GM21723 (cell line): ENCODE data around the gene MCTP1.
A peak's percentile ranks its signal among the peaks of the same experiment; 100 is the strongest.
"Not testable (repeated sequence)": the region's sequence is repeated elsewhere in the genome, so short reads cannot be mapped to it uniquely, and the experiment has no call there.

Source experiments
- ATAC-seq: cut with Tn5 transposase; IDR thresholded peaks from one replicate; pipeline ENCODE4 v1.9.1; 2021; ENCODE audit warnings: mild to moderate bottlenecking, moderate library complexity; ENCODE audit not compliant: unreplicated experiment

Gene MCTP1

DNA sequence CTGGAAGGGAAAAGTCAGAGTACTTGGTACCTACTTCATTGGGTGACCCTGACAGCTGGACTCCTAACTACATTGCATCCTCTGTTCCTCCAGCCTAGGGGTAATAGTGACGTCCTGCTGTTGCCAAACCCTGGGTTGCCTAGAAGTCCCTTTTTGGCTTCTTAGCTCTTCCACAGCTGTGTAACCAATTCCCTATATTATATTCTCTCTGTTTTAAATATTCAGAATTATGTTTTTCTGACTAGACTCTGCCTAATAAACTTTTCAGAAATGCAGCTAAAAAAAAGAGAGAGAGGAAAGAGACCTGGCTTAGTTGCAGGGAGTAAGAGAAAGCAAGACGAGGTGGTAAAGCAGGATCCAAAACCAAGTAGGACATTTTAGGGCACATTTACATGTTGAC, 28.4 kb downstream of the MCTP1 start:
- no peak for ATAC-seq

DNA sequence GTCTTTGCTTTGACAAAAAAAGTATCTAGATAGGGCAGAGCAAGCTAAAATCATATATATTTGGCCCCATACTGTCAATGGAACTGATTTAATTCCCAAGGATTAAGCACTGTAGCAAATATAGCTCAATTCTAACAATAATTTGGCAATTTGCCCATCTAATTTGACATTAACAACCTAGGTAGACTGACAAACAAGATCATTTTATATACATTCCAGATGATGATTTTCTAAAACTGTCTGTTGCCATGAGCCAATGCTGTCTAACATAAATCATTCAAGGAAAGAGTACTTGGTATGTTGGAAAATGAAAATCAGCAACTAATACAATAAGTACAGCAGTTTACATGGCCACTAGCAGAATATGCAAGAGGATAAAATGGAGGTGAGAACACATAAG, 32.1 kb downstream of the MCTP1 start:
- no peak for ATAC-seq

DNA sequence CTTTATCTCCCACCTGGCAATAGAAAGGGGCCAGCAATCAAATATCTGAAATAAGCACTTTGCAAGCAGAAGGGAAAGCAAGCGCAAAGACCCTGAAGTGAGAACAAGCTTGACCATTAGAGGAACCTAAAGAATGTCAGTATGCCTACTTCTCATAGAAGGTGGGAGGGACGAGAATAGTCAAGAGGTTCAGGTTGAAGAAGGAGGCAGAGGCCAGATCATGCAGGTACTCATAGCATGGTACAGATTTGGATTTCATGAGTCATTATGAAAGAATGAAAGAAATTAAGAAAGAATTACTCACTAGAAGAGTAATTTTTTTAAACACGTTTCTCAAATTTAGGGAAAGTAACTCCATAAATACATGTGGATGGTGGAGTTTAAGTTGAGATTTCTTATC, 33.7 kb downstream of the MCTP1 start:
- no peak for ATAC-seq

DNA sequence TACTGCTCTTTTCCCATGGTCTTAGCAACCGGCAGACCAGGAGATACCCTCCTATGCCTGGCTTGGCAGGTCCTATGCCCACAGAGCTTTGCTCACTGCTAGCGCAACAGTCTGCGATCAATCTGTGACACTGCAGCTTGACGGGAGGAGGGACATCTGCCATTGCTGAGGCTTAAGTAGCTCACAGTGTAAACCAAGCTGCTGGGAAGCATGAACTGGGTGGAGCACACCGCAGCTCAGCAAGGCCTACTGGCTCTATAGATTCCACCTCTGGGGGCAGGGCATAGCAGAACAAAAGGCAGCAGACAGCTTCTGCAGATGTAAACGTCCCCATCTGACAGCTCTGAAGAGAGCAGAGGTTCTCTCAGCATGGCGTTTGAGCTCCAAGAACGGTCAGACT, 40.4 kb downstream of the MCTP1 start:
- ATAC-seq = no peak

DNA sequence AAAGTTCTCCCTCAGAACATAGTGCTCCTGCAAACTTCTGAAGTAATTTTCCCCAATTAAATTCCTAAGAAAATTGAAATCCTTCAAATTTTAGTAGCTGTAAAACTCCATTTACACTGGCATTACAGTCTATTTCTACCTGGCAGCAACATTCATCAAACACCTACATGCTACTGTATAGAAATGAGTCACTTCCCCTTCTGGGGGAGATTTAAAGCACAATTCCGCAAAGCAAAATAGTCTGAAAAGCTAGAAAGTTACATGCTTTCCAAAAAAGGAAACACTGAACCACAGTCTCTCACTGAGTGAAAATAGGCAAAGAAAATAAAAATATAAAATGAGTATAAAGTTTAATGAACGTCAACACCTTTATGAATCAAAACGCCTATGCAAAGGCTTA, 43.3 kb downstream of the MCTP1 start:
- ATAC-seq = peak; percentile 98

DNA sequence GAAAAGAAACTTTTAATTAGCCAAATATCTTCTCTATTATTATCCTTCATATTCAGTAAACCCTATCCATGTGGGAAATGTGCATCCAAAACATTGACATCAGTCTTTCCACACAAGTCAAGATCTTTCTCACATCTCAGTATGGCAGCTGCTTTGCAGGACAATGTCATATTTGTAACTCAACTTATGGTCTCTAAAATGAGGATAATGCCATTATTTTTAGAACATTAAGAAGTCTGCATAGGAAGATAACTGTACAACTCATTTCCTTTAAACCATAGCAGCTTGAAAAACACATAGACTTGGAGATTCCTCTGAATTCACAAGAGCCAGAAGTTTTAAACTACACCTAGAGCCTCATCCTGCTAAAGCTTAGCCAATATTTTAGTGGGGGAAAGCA, 43.7 kb downstream of the MCTP1 start:
- no peak for ATAC-seq

DNA sequence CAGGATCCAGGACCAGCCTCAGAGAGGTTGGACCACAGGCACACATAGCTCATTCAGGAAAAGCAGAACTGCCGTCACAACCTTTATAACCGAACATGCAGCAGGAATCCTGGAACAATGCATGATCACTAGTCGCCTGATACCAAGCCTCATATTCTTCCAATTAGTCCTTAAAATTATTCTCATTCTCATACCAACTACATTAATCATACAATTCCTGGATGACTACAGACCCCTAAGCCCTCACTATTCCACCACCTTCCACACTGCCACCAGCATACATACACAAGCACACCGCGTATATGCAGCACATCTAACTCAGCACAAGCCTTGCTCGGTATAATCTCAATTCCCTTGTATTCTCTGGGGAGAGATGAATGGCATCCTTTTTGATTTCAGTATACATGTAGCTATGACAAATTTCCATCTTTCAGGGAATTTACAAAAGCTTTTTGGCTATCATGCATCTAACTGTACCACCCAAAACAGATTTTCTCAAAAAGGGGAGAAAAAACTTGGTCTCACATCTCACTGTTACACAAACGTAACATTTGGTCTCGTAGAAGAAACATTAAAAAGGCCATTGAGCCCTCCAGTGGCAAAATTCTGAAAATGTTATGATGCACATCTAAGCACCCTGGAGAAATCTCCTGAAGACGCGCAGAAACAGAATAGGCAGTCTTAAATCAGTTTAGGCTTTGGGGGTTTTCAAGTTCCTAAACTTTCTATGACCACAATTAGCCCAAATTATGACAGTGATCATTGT, 46.2 kb downstream of the MCTP1 start:
- ATAC-seq = no peak

DNA sequence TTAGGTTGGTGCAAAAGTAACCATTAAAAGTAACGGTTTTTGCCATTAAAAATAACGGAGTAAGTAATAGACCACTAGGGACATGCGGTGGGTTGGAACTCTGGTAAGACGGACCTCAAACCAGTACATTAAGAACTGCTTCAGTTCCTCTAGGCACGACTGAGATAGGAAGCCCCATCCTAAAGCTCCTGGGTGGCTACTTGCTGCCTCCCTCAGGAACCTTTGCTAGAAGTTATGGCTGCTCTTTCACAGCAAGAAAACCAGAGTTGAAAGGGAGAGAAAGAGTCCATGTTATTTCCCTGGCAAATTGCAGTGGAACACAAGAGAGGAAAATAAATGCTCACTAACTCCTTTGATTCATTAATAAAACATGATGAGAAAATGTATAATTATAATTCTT, 47.6 kb downstream of the MCTP1 start:
- ATAC-seq = no peak

DNA sequence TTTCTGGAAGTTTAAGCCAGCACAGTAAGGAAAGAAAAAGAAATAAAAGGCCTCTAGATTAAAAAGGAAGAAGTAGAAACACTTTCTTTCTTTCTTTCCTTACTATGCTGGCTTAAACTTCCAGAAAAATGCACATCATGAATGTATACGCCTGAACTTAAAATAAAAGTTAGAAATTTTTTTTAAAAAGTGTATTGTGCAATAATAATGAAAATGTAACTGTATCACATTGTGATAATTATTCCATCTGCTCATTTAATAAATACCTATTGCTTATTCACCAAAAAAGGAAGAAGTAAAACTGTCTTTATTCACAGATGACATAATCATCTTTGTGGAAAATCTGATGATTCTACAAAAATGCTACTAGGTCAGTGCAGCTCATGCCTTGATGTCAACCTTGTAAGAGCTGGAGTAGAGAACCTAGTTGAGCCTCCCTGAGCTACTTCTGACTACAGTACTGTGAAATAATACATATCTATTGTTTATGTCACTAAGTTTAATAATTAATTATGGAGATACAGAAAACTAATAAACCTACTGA, 49.4 kb downstream of the MCTP1 start:
- ATAC-seq = no peak

DNA sequence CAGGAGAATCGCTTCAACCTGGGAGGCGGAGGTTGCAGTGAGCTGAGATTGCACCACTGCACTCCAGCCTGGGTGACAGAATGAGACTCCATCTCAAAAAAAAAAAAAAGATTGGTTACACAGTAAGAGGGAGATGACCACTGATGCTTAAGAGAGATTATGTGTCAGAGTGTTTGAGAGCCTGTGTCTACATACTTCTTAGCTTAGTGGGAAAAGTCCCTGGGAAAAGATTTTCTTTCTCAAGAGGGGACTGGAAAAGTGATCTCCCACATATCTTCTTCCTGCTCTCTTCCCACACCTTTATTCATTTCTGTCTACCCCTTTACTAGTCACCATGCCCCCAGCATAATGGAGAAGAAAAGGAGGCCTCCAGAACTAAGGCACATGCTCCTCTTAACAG, 55.2 kb downstream of the MCTP1 start:
- ATAC-seq = no peak

DNA sequence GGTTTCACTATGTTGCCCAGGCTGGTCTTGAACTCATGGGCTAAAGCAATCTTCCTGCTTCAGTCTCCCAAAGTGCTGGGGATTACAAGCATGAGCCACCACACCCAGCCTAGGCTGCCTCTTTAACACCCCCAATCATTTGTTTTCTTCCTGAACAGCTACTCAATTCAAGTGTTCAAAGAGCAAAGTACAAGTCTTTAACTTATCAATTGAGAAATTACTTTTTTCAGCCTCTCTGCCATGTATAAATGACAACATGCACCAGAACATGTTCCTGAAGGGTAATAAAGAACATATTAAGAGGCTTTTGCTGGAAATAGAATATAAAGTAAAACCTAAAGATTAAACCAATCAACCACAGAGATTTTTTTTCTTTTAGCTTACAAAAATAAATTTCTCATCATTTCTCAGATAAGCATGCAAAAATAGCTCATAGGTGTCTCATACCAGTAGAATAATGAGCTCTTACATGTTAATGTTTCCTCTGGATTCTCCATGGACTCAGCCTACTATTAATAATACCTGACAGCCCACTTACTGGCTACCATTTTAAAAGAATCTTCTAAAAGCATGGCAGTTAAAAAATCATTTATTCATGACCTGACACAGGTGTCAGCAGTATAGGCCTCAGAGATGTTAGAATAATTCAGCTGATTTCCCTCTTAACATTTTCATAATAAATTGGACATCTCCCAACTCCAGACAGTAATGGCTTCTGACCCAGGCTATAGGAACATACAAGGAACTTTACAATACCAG, 60.0 kb downstream of the MCTP1 start:
- no peak for ATAC-seq

DNA sequence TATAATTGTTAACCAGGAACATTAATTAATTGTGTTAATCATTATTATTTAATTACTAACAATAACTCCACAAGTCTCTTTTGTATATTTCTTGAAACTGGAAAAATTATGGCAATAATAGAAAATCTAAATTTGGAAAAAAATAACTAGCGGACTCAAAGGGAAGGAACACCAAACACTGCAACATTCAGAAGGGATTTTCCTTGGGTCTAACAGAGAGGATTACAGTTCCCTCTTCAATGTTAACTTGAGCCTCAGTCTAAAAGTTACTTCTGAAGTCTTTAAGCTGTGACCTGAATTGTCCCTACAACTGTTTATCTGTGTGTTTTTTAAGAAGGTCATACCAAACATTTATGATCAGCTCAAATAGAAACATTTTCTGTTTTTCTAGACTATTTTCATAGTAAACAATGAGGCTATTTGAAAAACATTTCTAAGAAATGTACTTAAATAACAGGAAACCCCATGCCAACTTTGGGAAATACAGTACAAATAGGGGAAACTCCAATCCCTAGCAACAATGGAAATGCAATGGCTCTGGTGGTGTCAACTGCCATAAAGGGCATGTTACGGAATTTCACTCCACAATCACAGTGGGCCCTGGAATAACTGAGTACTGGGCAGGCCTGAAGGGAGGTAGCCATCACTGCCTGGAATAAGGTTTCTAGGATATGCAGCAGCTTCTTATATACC, 61.2 kb downstream of the MCTP1 start:
- ATAC-seq = no peak

DNA sequence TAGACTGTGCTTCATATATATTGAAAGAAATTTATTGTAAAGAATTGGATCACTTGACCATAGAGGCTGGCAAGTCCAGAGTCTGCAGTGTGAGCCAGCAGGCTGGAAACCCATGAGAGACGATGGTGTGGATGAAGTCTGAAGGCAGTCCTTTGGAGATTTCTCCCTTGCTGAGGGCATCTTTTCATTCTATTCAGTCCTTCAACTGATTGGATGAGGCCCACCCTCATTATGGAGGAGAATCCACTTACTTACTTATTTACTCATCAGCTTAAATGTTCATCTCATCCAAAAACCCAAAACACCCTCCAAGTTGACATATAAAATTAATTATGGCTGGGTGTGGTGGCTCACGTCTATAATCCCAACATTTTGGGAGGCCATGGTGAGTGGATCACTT, 62.1 kb downstream of the MCTP1 start:
- no peak for ATAC-seq

DNA sequence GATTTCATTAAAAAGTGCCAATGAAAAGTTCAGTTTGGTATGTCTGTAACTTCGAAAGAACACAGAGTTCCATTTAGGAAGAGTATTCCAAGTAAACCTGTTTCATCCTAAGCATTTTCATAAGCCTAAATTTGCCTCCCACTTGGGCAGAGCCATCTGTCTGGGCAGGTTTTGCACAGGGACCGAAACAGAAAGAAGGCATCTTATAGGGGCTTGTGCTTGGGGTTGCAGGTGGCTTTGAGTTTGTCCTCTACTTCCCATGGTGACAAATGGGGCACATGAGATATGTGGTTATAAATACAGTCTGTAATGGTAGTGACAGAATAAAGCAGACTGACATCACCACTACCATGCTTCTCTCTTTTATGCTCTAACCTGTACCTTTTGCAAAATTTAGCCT, 63.7 kb downstream of the MCTP1 start:
- no peak for ATAC-seq

DNA sequence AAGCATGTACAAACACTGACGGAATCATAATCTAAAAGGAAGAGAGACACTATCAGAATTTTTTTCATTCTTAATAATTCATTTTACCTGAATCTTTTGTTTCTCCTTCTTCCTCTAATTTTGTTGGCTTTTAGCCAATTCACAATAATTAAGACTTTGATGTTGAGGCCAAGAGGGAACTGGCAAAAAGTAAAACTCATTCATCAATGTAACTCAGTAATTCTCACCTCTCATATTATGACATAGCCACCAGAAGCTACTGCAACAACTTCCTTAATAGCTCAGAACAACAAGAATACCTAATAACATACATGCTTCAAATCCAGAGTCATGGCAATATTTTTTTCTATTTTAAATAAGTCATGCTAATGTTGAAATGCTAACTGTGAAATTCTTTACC, 64.5 kb downstream of the MCTP1 start:
- no peak for ATAC-seq

DNA sequence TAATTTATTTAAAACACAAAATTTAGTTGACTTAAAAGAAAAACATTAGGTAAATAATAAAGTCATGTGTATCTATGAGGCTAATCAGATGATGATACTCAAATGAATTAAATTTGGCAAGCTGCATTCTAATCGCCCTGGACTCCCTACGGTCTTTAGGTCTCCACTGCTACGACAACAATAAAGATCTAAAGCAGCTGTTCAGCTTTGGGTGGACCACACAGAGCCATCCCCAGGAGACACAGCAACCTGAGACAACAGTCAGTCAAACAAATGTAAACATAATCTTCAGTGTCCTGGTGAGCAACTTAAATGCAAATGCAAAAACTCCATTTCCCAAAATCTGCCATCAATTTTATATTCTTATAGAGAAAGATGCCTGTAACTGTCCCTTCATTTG, 65.5 kb downstream of the MCTP1 start:
- ATAC-seq = no peak

DNA sequence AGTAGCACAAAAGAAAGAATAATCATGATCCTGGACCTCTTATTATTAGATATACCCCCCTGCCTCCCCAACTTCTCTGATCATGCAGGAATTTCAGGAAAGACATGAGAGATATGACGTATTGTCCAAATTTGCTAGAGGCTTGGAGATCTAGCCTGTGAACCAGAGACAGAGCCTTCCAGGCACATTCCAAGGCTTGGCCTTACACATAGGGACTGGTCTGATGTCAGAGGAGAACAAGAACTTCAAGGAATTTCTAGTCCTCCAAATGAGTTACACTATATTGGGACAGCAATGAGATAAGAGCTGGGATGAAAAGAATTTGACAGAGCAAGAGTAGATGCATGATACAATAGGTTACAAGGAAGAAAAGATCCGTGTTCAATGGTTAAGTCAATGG, 67.0 kb downstream of the MCTP1 start:
- ATAC-seq = no peak

DNA sequence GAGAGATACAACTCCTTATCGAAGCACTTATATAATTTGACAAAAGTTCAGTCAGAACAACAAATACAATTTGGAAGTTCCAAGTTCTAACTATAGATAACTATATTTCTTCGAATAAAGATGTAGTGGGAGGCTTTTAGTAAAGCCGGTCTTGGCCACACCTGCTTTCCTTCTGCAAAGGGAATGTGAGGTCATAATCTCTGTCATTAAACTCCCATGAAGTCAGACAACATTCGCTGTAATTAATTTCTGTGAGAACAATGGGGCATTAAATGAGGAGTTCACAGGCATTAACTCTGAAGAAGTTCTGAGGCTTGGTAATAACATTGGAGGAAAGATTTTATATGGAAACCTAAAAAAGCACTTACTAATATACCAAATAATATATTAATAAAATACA, 67.5 kb downstream of the MCTP1 start:
- no peak for ATAC-seq

DNA sequence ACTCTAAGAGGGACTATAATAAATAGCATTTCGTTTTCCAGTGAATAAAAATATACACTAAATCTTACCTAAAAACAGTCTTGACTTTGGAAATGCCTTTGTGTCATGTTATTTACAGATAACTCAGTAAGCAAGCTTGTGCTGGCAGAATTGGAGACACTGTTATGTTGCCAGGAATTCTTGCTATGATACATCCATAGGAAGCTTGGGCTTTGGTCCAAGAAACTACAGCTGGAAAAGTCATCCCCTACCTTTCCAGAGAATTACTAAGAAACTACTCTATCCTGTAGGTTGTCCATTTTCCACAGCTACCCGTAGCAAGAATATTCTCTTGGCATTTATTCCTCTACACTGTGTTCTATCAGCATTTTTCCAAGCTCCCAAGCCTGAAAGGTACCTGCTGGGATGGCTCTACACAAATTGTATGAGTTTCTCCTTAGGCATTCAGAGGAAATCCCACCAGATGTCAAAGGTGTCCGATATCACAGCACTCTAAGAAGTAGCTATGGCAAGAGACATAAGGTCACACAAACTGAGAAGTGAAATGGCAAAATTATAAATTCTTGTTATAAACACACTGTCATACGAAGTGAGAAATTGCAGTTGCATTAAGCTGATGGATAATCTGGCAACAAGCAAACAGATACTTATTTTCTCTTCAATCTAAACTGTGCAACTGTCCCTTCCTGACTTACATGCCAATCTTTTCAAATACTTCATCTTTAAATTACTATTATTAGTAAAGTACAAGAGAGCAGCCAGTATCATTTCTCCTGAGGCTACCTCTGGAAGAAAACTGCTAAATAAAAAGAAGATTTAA, 68.5 kb downstream of the MCTP1 start:
- ATAC-seq = no peak

DNA sequence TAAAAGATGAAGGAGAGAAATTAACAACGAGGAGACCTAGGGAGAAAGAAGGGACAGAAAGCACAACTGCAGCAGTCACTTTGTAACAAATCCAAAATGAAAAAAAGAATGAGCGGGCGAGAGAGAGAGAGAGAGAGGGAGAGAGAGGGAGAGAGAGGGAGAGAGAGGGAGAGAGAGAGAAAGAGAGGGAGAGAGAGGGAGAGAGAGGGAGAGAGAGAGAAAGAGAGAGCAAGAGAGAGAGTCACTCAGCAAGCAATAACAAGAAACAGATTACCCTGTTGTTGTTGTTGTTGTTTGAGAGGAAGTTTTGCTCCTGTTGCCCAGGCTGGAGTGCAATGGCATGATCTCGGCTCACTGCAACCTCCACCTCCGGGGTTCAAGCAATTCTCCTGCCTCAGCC, 77.1 kb downstream of the MCTP1 start:
- not testable (repeated sequence) for ATAC-seq

DNA sequence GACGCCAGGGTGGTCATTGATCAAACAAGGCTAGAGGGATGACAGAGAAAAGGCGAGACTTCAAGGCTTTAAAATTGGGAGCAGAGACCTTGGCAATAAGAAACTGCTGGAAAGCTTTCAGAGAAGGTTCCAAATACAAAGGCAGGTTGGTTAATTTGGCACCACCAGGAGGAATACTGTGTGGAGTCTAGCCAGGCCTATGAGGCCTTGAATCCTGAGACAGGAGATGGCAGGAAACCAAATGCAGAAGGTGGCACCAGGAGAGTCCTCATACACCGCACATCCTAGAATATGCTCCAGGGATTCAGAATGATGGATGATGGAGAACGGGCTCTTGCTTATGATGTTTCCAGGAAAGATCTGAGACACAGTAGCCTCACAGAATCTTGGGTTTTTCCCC, 90.0 kb downstream of the MCTP1 start:
- ATAC-seq = no peak
